Ishikawa (cell line): Measurements from ENCODE around the gene MAPK1.
A peak's percentile ranks its signal among the peaks of the same experiment; 100 is the strongest.

ENCODE experiments used
- CEBPB ChIP-seq: IDR thresholded peaks from 2 replicates; pipeline ENCODE4 v1.6.1; 2012
- CREB1 ChIP-seq: IDR thresholded peaks from 2 replicates; pipeline ENCODE4 v1.6.1; 2012; ENCODE audit warnings: low read depth
- EGR1 ChIP-seq: IDR thresholded peaks from 2 replicates; pipeline ENCODE4 v1.6.1; 2012
- EP300 ChIP-seq: IDR thresholded peaks from 2 replicates; pipeline ENCODE4 v1.6.1; 2012; ENCODE audit warnings: borderline replicate concordance
- FOXM1 ChIP-seq: IDR thresholded peaks from 2 replicates; pipeline ENCODE4 v1.6.1; 2012; ENCODE audit warnings: low read depth, borderline replicate concordance
- NFIC ChIP-seq: IDR thresholded peaks from 2 replicates; pipeline ENCODE4 v1.6.1; 2012
- RAD21 ChIP-seq: IDR thresholded peaks from 2 replicates; pipeline ENCODE4 v1.6.1; 2012; ENCODE audit warnings: low read depth
- TAF1 ChIP-seq: IDR thresholded peaks from 2 replicates; pipeline ENCODE4 v1.6.1; 2012; ENCODE audit warnings: low read depth, mild to moderate bottlenecking
- TCF12 ChIP-seq: IDR thresholded peaks from 2 replicates; pipeline ENCODE4 v1.6.1; 2012; ENCODE audit warnings: low read depth
- TEAD4 ChIP-seq: IDR thresholded peaks from 2 replicates; pipeline ENCODE4 v1.6.1; 2012
- YY1 ChIP-seq: IDR thresholded peaks from 2 replicates; pipeline ENCODE4 v1.6.1; 2012; ENCODE audit warnings: low read depth
- ZBTB7A ChIP-seq: IDR thresholded peaks from 2 replicates; pipeline ENCODE4 v1.6.1; 2012; ENCODE audit warnings: low read depth
- TF ChIP-seq, protein P1 (sequence below): IDR thresholded peaks from 2 replicates; pipeline ENCODE4 v1.6.1; 2012
- TF ChIP-seq, protein P2 (sequence below): IDR thresholded peaks from 2 replicates; pipeline ENCODE4 v1.6.1; 2012
- TF ChIP-seq, protein P3 (sequence below): IDR thresholded peaks from 2 replicates; pipeline ENCODE4 v1.6.1; 2012; ENCODE audit warnings: low read depth, mild to moderate bottlenecking

Gene MAPK1

DNA sequence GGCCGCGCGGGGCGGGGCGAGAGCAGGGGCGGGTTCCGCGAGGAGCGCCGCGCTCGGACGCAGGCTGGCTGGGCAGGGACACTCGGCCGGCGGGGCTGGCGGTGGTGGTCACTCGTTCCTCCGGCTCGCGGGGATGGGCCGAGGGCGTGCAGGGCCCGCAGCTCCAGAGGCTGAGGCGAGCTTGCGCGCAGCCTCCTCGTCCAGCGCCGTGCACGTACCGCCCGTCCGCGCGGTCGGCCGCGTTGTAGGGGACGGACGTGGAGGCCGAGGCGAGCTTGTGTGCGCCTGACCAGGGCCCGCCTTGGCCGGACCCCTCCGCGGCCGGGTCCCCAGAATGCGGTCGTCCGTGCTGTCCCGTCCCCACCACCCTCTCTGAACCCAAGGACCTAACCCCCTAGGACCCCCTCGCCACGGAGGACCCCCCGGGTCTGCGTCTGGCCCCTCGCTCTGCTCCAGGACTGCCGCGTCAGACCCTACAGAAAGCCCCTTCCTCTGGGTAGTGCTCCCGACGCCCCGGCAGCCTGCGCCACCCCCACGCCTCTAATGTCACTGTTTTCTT lies 131.3 kb downstream of the MAPK1 start:
- TF ChIP-seq, protein P1, sequence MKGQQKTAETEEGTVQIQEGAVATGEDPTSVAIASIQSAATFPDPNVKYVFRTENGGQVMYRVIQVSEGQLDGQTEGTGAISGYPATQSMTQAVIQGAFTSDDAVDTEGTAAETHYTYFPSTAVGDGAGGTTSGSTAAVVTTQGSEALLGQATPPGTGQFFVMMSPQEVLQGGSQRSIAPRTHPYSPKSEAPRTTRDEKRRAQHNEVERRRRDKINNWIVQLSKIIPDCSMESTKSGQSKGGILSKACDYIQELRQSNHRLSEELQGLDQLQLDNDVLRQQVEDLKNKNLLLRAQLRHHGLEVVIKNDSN: no peak
- TF ChIP-seq CREB1 (no peak), CEBPB (no peak)
- TF ChIP-seq, protein P2, sequence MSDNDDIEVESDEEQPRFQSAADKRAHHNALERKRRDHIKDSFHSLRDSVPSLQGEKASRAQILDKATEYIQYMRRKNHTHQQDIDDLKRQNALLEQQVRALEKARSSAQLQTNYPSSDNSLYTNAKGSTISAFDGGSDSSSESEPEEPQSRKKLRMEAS: no peak

DNA sequence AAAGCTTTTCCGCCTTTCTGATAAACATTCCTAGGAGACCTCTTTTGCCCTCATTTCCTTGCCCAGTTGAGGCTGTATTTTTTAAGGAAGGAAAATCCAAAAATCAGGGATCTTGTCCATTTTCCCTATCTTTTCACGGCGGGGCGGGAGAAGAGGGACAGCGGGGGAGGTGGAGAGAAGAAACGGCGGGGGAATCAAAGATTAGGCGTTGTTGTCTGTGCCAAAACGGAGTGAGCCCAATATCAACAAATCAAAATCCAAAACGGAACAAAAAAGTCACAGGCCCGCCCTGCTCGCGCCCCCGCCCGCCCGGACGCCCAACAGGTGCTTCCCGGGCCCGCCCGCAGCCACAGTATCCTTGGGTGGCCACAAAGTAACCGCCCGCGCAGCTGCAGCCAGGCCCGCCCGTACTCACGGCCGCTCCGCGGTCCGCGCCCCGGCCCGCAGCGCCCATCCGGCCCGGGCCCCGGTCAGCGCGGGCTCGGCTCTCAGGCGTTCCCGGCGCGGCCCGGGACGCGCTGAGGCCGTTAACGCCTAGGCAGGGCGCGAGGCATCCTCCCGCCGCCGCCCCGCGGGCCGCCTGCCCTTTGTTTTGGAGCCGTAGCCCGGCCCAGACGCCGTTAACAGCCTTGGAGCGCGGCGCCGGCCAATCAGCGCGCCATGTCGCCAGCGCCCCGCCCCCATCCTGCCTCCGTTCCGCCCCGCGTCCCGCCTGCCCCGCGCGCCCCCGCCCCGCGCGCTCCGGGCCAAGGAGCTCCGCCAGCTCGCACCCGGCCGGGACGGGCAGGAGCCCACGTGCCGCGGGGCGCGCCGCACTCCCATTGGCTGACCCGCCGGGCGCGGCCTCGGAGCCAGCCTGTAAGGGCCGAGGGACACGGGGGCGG lies 132.0 kb downstream of the MAPK1 start, which contains the start of gene YPEL1:
Gene YPEL1, minus strand, starts transcription at position 595 of the 884 bp plus-strand sequence. CDS start 25,050 bp downstream, outside the sequence.
- TF ChIP-seq, protein P2: peak; percentile 98
- TF ChIP-seq YY1 (no peak), TAF1 (0 out of 2 replicates have a peak, but pooled peaks have one; percentile 7)
- TF ChIP-seq, protein P3, sequence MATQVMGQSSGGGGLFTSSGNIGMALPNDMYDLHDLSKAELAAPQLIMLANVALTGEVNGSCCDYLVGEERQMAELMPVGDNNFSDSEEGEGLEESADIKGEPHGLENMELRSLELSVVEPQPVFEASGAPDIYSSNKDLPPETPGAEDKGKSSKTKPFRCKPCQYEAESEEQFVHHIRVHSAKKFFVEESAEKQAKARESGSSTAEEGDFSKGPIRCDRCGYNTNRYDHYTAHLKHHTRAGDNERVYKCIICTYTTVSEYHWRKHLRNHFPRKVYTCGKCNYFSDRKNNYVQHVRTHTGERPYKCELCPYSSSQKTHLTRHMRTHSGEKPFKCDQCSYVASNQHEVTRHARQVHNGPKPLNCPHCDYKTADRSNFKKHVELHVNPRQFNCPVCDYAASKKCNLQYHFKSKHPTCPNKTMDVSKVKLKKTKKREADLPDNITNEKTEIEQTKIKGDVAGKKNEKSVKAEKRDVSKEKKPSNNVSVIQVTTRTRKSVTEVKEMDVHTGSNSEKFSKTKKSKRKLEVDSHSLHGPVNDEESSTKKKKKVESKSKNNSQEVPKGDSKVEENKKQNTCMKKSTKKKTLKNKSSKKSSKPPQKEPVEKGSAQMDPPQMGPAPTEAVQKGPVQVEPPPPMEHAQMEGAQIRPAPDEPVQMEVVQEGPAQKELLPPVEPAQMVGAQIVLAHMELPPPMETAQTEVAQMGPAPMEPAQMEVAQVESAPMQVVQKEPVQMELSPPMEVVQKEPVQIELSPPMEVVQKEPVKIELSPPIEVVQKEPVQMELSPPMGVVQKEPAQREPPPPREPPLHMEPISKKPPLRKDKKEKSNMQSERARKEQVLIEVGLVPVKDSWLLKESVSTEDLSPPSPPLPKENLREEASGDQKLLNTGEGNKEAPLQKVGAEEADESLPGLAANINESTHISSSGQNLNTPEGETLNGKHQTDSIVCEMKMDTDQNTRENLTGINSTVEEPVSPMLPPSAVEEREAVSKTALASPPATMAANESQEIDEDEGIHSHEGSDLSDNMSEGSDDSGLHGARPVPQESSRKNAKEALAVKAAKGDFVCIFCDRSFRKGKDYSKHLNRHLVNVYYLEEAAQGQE: no peak
- TF ChIP-seq, protein P1: peak; percentile 75

DNA sequence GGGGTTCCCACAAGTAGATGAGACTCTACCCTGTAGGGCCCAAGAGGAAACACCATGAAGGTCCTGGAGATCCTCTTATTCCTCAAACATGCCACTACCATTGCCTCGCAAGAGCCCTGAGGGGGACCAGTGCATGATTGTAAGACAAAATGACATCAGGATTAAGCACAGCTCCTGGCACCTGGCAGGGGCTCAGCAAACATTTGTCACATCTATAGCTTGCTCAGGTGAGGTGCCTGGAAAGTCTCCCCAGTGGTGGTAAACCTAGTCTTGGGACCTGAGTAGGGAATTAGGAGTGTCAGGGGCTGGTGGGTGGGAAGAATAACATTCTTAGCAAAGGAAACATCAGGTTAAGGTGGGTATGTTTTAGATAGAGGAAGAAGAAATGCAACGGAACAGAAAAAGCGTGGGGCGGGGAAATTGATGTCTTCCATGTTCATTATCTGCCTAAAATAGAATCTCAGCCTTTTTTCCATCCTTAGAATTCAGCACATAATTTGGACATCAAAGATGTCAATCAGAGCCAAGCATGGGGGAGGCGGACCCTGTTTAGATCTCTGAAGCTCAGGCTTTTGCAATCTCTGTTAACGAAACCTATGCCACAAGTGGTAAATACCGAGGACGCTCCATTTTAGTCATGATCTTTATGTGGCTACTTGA lies 132.8 kb downstream of the MAPK1 start:
- TF ChIP-seq, protein P2: no peak
- TF ChIP-seq EP300: no peak
- no peak for TF ChIP-seq CREB1
- TF ChIP-seq CEBPB: no peak
- no peak for TF ChIP-seq EGR1
- no peak for TF ChIP-seq FOXM1
- no peak for TF ChIP-seq ZBTB7A
- TF ChIP-seq, protein P3: no peak
- no peak for TF ChIP-seq NFIC
- TF ChIP-seq TCF12: no peak

DNA sequence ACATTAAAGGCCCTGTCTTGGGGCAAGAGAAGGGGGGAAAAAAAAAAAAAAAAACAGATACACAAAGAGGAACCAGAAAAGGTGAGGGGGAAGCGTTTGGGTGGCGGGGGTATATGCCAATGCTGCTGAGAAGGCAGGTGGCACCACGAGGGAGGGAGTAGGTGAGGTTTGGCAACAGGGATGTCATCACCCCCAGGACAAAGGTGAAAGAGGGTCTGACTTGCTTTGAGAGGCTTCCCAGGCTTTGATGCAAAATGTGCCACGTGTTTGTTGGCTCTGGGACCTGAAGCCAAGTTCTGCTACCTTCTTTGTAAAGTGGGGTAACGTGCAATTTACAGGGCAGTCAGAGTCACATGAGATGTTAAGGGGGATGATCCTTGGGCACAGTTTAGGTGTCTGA lies 135.9 kb downstream of the MAPK1 start:
- TF ChIP-seq ZBTB7A: no peak
- TF ChIP-seq CEBPB: no peak
- no peak for TF ChIP-seq EP300
- TF ChIP-seq, protein P1: no peak
- TF ChIP-seq TCF12: no peak

DNA sequence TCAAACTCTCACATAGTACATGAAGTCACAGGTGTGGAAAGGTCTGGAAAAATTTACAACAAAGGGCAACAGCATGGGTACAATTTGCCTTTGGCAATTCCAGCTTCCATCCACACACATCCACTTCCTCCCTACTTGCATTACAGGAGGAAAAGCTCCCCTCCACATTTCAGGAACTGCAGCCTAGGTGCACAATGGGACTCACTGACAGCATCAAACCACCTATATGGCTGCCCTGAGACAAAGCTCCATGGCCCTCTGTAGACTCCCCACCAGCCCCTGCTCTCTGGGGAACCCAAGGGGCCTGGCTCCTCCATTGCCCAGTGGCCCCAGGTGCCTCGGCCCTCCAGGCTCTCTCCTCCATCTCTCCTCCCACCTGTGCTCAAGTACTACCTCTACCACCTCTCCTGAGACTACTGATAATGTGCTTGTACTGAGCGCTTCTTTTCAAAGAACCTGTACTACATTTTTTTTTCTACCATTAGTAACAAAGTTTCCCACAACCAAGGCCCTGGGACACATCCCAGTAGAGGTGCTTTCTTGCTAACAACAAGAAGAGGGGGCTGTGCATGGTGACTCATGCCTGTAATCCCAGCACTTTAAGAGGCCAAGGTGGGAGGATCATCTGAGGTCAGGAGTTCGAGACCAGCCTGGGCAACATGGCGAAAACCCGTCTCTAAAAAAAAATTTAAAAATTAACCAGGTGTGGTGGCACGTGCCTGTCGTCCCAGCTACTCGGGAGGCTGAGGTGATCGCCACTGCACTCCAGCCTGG lies 136.7 kb downstream of the MAPK1 start:
- TF ChIP-seq TEAD4 (no peak), CREB1 (no peak), TAF1 (no peak), ZBTB7A (no peak), RAD21 (no peak), YY1 (no peak), NFIC (no peak), EP300 (no peak), TCF12 (no peak), CEBPB (no peak), FOXM1 (no peak), EGR1 (no peak)
- TF ChIP-seq, protein P2: no peak
- TF ChIP-seq, protein P1: no peak
- TF ChIP-seq, protein P3: no peak
